IMR-90 (cell line): ENCODE results near the gene GRN. TPM values are rescaled to one million over a fixed set of nuclear protein-coding genes. Genes with fewer than 3 reads are reported as not detected.

Experiments used
- ATAC-seq: fragments of 200-7000 bp; cut with Tn5 transposase; 2 replicates; pipeline ENCODE4 v1.9.1; 2020; ENCODE audit warnings: low read depth, mild to moderate bottlenecking, moderate library complexity
- BruUV-seq: library from RNA; stranded (reverse); fragments of 400-500 nt; replicated peaks from 2 replicates; lab custom pipeline; 2021; lab: Mats Ljungman, UMichigan
- CTCF ChIA-PET: fragments of 300-600 bp; formaldehyde crosslinking; extraction: SDS; loops from one replicate; lab custom pipeline; 2021; ENCODE audit warnings: antibody characterized with exemption; lab: Yijun Ruan, JAX
- POLR2A ChIA-PET: fragments of 300-600 bp; sonication (Branson Sonifier 250); formaldehyde crosslinking; loops from one replicate; lab custom pipeline; 2022; ENCODE audit warnings: antibody characterized with exemption; ENCODE audit not compliant: unreplicated experiment; lab: Charles Lee
- DNase-seq: peaks from one replicate; pipeline ENCODE4 v3.0.0; 2013
- H2AFZ ChIP-seq: replicated peaks from 2 replicates; pipeline ENCODE3; 2013; ENCODE audit warnings: low read length, mild to moderate bottlenecking; ENCODE audit not compliant: poor library complexity
- H2AK5ac ChIP-seq: 2 replicates; pipeline ENCODE4 v1.6.1; 2013; ENCODE audit warnings: low read depth, low read length, inconsistent platforms
- H2AK9ac ChIP-seq: replicated peaks from 2 replicates; pipeline ENCODE3; 2013; ENCODE audit warnings: mild to moderate bottlenecking, low read depth, low read length, moderate library complexity; ENCODE audit not compliant: poor library complexity
- H2BK120ac ChIP-seq: 2 replicates; pipeline ENCODE4 v1.6.1; 2013; ENCODE audit warnings: low read depth, low read length, inconsistent platforms
- H2BK15ac ChIP-seq: 3 replicates; pipeline ENCODE4 v1.6.1; 2013; ENCODE audit warnings: low read depth, low read length, inconsistent platforms
- H2BK20ac ChIP-seq: 2 replicates; pipeline ENCODE4 v1.6.1; 2013; ENCODE audit warnings: low read depth, mild to moderate bottlenecking, inconsistent platforms, low read length, moderate library complexity
- H2BK5ac ChIP-seq: 2 replicates; pipeline ENCODE4 v1.6.1; 2013; ENCODE audit warnings: mild to moderate bottlenecking, low read depth, low read length, inconsistent platforms; ENCODE audit not compliant: poor library complexity, severe bottlenecking
- H3K14ac ChIP-seq: replicated peaks from 2 replicates; pipeline ENCODE4 v1.6.1; 2013; ENCODE audit warnings: low read depth, low read length, inconsistent platforms
- H3K18ac ChIP-seq: 2 replicates; pipeline ENCODE4 v1.6.1; 2013; ENCODE audit warnings: low read depth, low read length, control low read depth
- H3K23ac ChIP-seq: 2 replicates; pipeline ENCODE4 v1.6.1; 2013; ENCODE audit warnings: low read depth, low read length, inconsistent platforms
- H3K27ac ChIP-seq: 2 replicates; pipeline ENCODE4 v1.5.1; 2013; ENCODE audit warnings: mild to moderate bottlenecking, control low read depth, low read length; ENCODE audit not compliant: insufficient read depth
- H3K27me3 ChIP-seq: 2 replicates; pipeline ENCODE4 v1.6.1; 2013; ENCODE audit warnings: low read length; ENCODE audit not compliant: control insufficient read depth, insufficient read depth
- H3K36me3 ChIP-seq: 2 replicates; pipeline ENCODE4 v1.6.1; 2013; ENCODE audit warnings: low read length, mixed read lengths; ENCODE audit not compliant: control insufficient read depth, insufficient read depth
- H3K4ac ChIP-seq: 2 replicates; pipeline ENCODE4 v1.6.1; 2013; ENCODE audit warnings: low read depth, low read length, inconsistent platforms
- H3K4me1 ChIP-seq: 2 replicates; pipeline ENCODE4 v1.6.1; 2013; ENCODE audit warnings: low read length, mixed read lengths; ENCODE audit not compliant: control insufficient read depth, insufficient read depth
- H3K4me2 ChIP-seq: 2 replicates; pipeline ENCODE4 v1.6.1; 2013; ENCODE audit warnings: low read depth, mild to moderate bottlenecking, control low read depth, low read length, moderate library complexity
- H3K4me3 ChIP-seq: 2 replicates; pipeline ENCODE4 v1.5.1; 2013; ENCODE audit warnings: low read depth, mild to moderate bottlenecking, control low read depth, low read length, moderate library complexity; ENCODE audit not compliant: insufficient read depth
- H3K56ac ChIP-seq: 2 replicates; pipeline ENCODE4 v1.6.1; 2013; ENCODE audit warnings: low read length, inconsistent platforms; ENCODE audit not compliant: insufficient read depth; ENCODE audit errors: extremely low read depth
- H3K79me1 ChIP-seq, 2 experiments: 2 replicates each; pipeline ENCODE4 v1.6.1; 2013; ENCODE audit warnings: low read length in 2 of 2, inconsistent platforms in 1 of 2, low read depth in 1 of 2
- H3K9ac ChIP-seq: 2 replicates; pipeline ENCODE4 v1.6.1; 2013; ENCODE audit warnings: low read depth, low read length, control low read depth
- H3K9me1 ChIP-seq: 2 replicates; pipeline ENCODE4 v1.6.1; 2013; ENCODE audit warnings: low read length, inconsistent platforms; ENCODE audit not compliant: insufficient read depth
- H3K9me3 ChIP-seq: 2 replicates; pipeline ENCODE4 v1.6.1; 2013; ENCODE audit warnings: low read length; ENCODE audit not compliant: control insufficient read depth, insufficient read depth
- H4K20me1 ChIP-seq: 2 replicates; pipeline ENCODE4 v1.6.1; 2013; ENCODE audit warnings: low read length, inconsistent platforms; ENCODE audit not compliant: insufficient read depth
- H4K5ac ChIP-seq: 2 replicates; pipeline ENCODE4 v1.6.1; 2013; ENCODE audit warnings: mild to moderate bottlenecking, low read depth, low read length, control low read depth
- H4K8ac ChIP-seq, 2 experiments: 2 replicates each; pipeline ENCODE4 v1.6.1; 2013; ENCODE audit warnings: low read depth in 2 of 2, low read length in 2 of 2, control low read depth in 1 of 2, inconsistent platforms in 1 of 2
- H4K91ac ChIP-seq: 2 replicates; pipeline ENCODE4 v1.6.1; 2013; ENCODE audit warnings: low read depth, low read length, inconsistent platforms; ENCODE audit not compliant: insufficient read depth
- BHLHE40 ChIP-seq: fragments of 150-350 bp; IDR thresholded peaks from 2 replicates; pipeline ENCODE4 v1.6.1; 2016; ENCODE audit warnings: mild to moderate bottlenecking, low read depth, low read length
- CEBPB ChIP-seq: IDR thresholded peaks from 2 replicates; pipeline ENCODE4 v1.6.1; 2012; ENCODE audit warnings: low read depth, low read length, improper control_type of control experiment
- CHD1 ChIP-seq: IDR thresholded peaks from 2 replicates; pipeline ENCODE4 v1.6.1; 2012; ENCODE audit warnings: low read depth, low read length, improper control_type of control experiment
- ELK1 ChIP-seq: fragments of 150-350 bp; IDR thresholded peaks from 2 replicates; pipeline ENCODE4 v1.6.1; 2016; ENCODE audit warnings: low read depth, mild to moderate bottlenecking, low read length, moderate library complexity, borderline replicate concordance
- FOS ChIP-seq: fragments of 150-350 bp; IDR thresholded peaks from 2 replicates; pipeline ENCODE4 v1.6.1; 2016; ENCODE audit warnings: low read depth, low read length
- MAFK ChIP-seq: IDR thresholded peaks from 2 replicates; pipeline ENCODE4 v1.6.1; 2012; ENCODE audit warnings: low read depth, low read length, improper control_type of control experiment
- MAZ ChIP-seq: IDR thresholded peaks from 2 replicates; pipeline ENCODE4 v1.6.1; 2012; ENCODE audit warnings: low read depth, mild to moderate bottlenecking, low read length, improper control_type of control experiment, moderate library complexity, borderline replicate concordance
- MXI1 ChIP-seq: IDR thresholded peaks from 2 replicates; pipeline ENCODE4 v1.6.1; 2012; ENCODE audit warnings: low read depth, mild to moderate bottlenecking, low read length, moderate library complexity, borderline replicate concordance
- POLR2A ChIP-seq: IDR thresholded peaks from 2 replicates; pipeline ENCODE4 v1.6.1; 2012; ENCODE audit warnings: mild to moderate bottlenecking, low read depth, low read length
- RAD21 ChIP-seq: IDR thresholded peaks from 2 replicates; pipeline ENCODE4 v1.6.1; 2012; ENCODE audit warnings: low read length, improper control_type of control experiment
- RCOR1 ChIP-seq: IDR thresholded peaks from 2 replicates; pipeline ENCODE4 v1.6.1; 2012; ENCODE audit warnings: mild to moderate bottlenecking, low read length, improper control_type of control experiment; ENCODE audit not compliant: insufficient replicate concordance
- USF2 ChIP-seq: fragments of 150-350 bp; IDR thresholded peaks from 2 replicates; pipeline ENCODE4 v1.6.1; 2017; ENCODE audit warnings: mild to moderate bottlenecking, antibody characterized with exemption, low read length, low read depth
- WGBS, 2 experiments: methylation state at CpG; one replicate each; pipeline versions ENCODE4 v1.1.5 to v1.1.7; 2013; ENCODE audit warnings: missing lambda C conversion rate in 2 of 2; ENCODE audit not compliant: insufficient read length in 1 of 2; ENCODE audit errors: extremely low coverage in 2 of 2; 5-methylcytosine and 5-hydroxymethylcytosine counted together
- dilution Hi-C: fragments of 300-500 bp; cut with HindIII; formaldehyde crosslinking; loops from one replicate; pipeline ENCODE4 v1.14.3; 2018; ENCODE audit warnings: low sequenced_read_pairs; ENCODE audit not compliant: unreplicated experiment
- in situ Hi-C: fragments of 300-500 bp; cut with MboI; formaldehyde crosslinking; loops from 3 replicates; pipeline ENCODE4 v1.14.3; 2019; ENCODE audit warnings: low sequenced_read_pairs, inconsistent platforms, mixed read lengths
- intact Hi-C: fragments of 100-400 bp; cut with micrococcal nuclease; formaldehyde crosslinking; loops from 2 replicates; pipeline ENCODE4 v1.10.0; 2022
- polyA plus RNA-seq, 3 experiments: library from polyadenylated mRNA; depleted of rRNA; stranded (reverse); fragments of >200 nt; gene quantifications; 2 replicates each; pipeline ENCODE4 v1.2.3, GENCODE V29; 2012; ENCODE audit warnings: low replicate concordance in 1 of 3
- total RNA-seq: library from RNA; depleted of rRNA; stranded (reverse); fragments of >200 nt; gene quantifications from 2 replicates; pipeline ENCODE4 v1.2.3, GENCODE V29; 2012

Gene GRN
- total and polyA plus RNA-seq, 2 of the 4 experiments (the other 2 are of a cell fraction): 38.9 to 494 TPM

- Histone ChIP-seq H3K18ac (no peak overlapping the region), H3K27me3 (peaks cover 22% of the 10 kb centered on the region), H4K8ac (no peak overlapping the region), H4K5ac (no peak overlapping the region), H3K14ac (no peak overlapping the region), H2AFZ (peak overlapping the region; percentile 69), H3K36me3 (no peaks in the 10 kb centered on the region), H3K4ac (no peak overlapping the region), H2AK9ac (peak overlapping the region; percentile 85), H2BK15ac (no peak overlapping the region), H2AK5ac (no peak overlapping the region), H3K23ac (no peak overlapping the region), H3K9me3 (no peaks in the 10 kb centered on the region), H3K9ac (no peak overlapping the region), H2BK120ac (no peak overlapping the region), H2BK5ac (no peak overlapping the region), H3K4me3 (no peak overlapping the region), H3K4me1 (peaks cover 2% of the 10 kb centered on the region; the same call in 1 of the 2 replicates), H4K20me1 (no peaks in the 10 kb centered on the region), H3K27ac (no peak overlapping the region), H4K91ac (no peak overlapping the region), H3K79me1 (no peaks in the 10 kb centered on the region), H3K9me1 (0 out of 2 replicates have a peak, but pooled peaks cover 5% of the 10 kb centered on the region), H3K56ac (no peak overlapping the region), H2BK20ac (no peak overlapping the region), H3K4me2 (no peak overlapping the region)
- no TSS peak for BruUV-seq
- WGBS, 2 experiments: 80% methylated on average over 1 of the region's 14 CpGs; no CpG with 5 or more reads in 1 of the 2 experiments
- DNase-seq (no peak), ATAC-seq (no peak)
- ChIA-PET CTCF (interaction anchor here (0.9 kb wide), 1 partner anchor 12 kb away, joined by 3 read pairs; no protein-coding TSS in a partner anchor), POLR2A (no interaction called here)
- TF ChIP-seq RCOR1: no peak
- TF ChIP-seq MAZ: no peak
- no peak for TF ChIP-seq CHD1
- TF ChIP-seq BHLHE40: no peak
- no peak for TF ChIP-seq MXI1
- no peak for TF ChIP-seq CEBPB
- TF ChIP-seq RAD21: no peak
- no peak for TF ChIP-seq POLR2A
- TF ChIP-seq MAFK: no peak
- no peak for TF ChIP-seq FOS
- no peak for TF ChIP-seq USF2
- TF ChIP-seq ELK1: no peak
- dilution Hi-C loops (no loop called here), in situ Hi-C loops (no loop called here), intact Hi-C loops (no loop called here)
Measured at GRCh38 chr17:44378171-44378705, 33.1 kb downstream of the GRN start.
